ENCODE data around the gene ZNF8.
"Not testable (repeated sequence)": the region's sequence is repeated elsewhere in the genome, so short reads cannot be mapped to it uniquely, and the experiment has no call there.

ZNF8 gene

GRCh38 chr19:58336820-58337219 is 58.1 kb downstream of the ZNF8 start:
- no peak for DNase-seq (ENCODE audit: low spot score)

GRCh38 chr19:58338336-58338735 is 59.6 kb downstream of the ZNF8 start:
- no peak for DNase-seq (ENCODE audit: low spot score)

- no peak for DNase-seq (ENCODE audit: low spot score)
Measured at GRCh38 chr19:58338825-58339558, 60.2 kb downstream of the ZNF8 start.

GRCh38 chr19:58345558-58345957 is 66.8 kb downstream of the ZNF8 start:
- no peak for DNase-seq (ENCODE audit: low spot score)

- DNase-seq (ENCODE audit: low spot score), result peak; percentile 94
Measured at GRCh38 chr19:58346961-58347929, 68.5 kb downstream of the ZNF8 start.

- DNase-seq (ENCODE audit: low spot score), result not testable (repeated sequence)
Measured at GRCh38 chr19:58348080-58348479, 69.3 kb downstream of the ZNF8 start.

GRCh38 chr19:58349590-58349989 is 70.8 kb downstream of the ZNF8 start:
- no peak for DNase-seq (ENCODE audit: low spot score)

GRCh38 chr19:58350001-58350861 is 71.5 kb downstream of the ZNF8 start:
- no peak for DNase-seq (ENCODE audit: low spot score)

GRCh38 chr19:58350871-58351557 is 72.3 kb downstream of the ZNF8 start:
- no peak for DNase-seq (ENCODE audit: low spot score)

- DNase-seq (ENCODE audit: low spot score), result no peak
Measured at GRCh38 chr19:58351558-58351878, 72.8 kb downstream of the ZNF8 start.

- no peak for DNase-seq (ENCODE audit: low spot score)
Measured at GRCh38 chr19:58351990-58352755, 73.4 kb downstream of the ZNF8 start.

All from hepatic stellate cell (primary cell).